IPS DF 6.9 (cell line): ENCODE results near the gene NUDCD2.

ENCODE experiments used
- DNase-seq: peaks from one replicate; pipeline ENCODE4 v3.0.0-alpha.2; 2013; ENCODE audit warnings: low read depth, low spot score
- H3K27ac ChIP-seq: one replicate; pipeline ENCODE4 v1.5.1; 2013; ENCODE audit warnings: low read length, control low read depth
- H3K27me3 ChIP-seq: 2 replicates; pipeline ENCODE4 v1.6.1; 2013; ENCODE audit warnings: mild to moderate bottlenecking, low read length; ENCODE audit not compliant: control insufficient read depth, insufficient read depth
- H3K36me3 ChIP-seq: 2 replicates; pipeline ENCODE4 v1.6.1; 2013; ENCODE audit warnings: low read length; ENCODE audit not compliant: control insufficient read depth, insufficient read depth
- H3K4me1 ChIP-seq: 2 replicates; pipeline ENCODE4 v1.6.1; 2013; ENCODE audit warnings: low read length; ENCODE audit not compliant: control insufficient read depth, insufficient read depth
- H3K4me3 ChIP-seq: 2 replicates; pipeline ENCODE4 v1.5.1; 2013; ENCODE audit warnings: mild to moderate bottlenecking, low read length
- H3K9me3 ChIP-seq: 2 replicates; pipeline ENCODE4 v1.6.1; 2013; ENCODE audit warnings: low read length, inconsistent platforms; ENCODE audit not compliant: control insufficient read depth, insufficient read depth
- WGBS: extraction: QIAGEN DNeasy Blood & Tissue Kit; methylation state at CpG from one replicate; pipeline ENCODE4 v1.1.7; 2013; ENCODE audit warnings: mixed read lengths, missing lambda C conversion rate; ENCODE audit not compliant: insufficient read length, insufficient coverage; 5-methylcytosine and 5-hydroxymethylcytosine counted together

Gene NUDCD2

DNA sequence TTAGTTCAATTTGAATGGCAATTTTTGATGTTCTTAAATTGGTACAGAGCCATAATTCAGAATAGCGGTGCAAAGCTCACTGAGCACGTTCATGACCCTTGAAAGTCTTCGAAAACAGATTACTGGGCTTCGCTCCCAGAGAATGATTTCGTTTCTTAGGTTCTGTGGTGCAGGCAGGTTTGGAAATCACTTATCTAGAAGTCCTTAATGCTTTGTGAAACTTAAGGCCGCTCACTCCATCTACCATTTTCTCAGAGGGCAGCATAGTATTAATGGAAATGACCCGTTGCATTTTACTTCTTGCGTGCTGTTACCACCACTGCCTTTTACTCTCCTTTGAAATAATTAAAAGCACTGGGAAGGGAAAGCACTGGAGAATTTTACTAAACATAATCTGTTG, 42.6 kb upstream of the NUDCD2 start:
- no peaks in the 10 kb centered on the region for H3K36me3 ChIP-seq
- H3K9me3 ChIP-seq: no peaks in the 10 kb centered on the region
- H3K27me3 ChIP-seq: no peaks in the 10 kb centered on the region
- H3K4me1 ChIP-seq: 0 out of 2 replicates have a peak, but pooled peaks cover 1% of the 10 kb centered on the region
- H3K27ac ChIP-seq: no peak overlapping the region
- DNase-seq: no peak
- no CpG with 5 or more reads among the region's 8 CpGs for WGBS
- H3K4me3 ChIP-seq: no peak overlapping the region

DNA sequence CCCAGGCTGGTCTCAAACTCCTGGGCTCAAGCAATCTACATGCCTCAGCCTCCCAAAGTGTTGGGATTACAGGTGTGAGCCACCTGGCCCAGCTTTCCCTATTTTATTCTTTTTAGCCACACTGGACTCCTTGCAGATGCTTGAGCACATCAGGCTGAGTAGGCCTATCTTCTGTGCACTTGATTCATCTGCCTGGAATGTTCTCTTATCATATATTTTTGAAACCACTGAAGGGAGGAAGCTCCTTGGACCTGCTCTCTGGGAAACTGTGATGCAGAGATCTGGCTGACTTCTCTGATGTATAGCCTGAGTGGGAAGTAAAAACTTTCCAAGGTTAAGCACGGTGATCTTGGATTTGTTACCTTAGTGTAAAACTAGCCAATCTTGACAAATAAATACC, 39.0 kb upstream of the NUDCD2 start:
- no peaks in the 10 kb centered on the region for H3K36me3 ChIP-seq
- H3K9me3 ChIP-seq: no peaks in the 10 kb centered on the region
- WGBS: no CpG with 5 or more reads among the region's 1 CpG
- H3K4me1 ChIP-seq: 0 out of 2 replicates have a peak, but pooled peaks cover 1% of the 10 kb centered on the region
- no peaks in the 10 kb centered on the region for H3K27me3 ChIP-seq
- H3K27ac ChIP-seq: no peak overlapping the region
- H3K4me3 ChIP-seq: no peak overlapping the region
- no peak for DNase-seq

DNA sequence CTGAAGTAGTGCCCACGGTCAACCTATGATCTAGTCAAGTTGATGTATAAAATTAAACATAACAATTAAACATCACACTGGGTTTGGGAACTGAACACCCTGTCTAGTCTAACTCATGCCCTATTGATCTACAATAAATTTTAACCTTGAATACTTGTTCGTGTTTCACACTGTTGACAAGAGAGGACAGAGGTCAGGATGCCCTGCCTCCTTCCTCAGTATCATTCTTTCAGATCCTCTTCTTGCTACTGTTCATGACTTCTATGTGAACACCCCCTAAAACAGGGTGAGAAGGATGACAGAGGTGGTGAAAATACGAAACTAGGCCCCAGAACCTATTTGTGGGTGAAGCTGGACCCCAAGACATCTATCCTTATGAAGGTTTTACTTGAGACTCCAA, 37.4 kb upstream of the NUDCD2 start:
- WGBS: no CpG with 5 or more reads among the region's 3 CpGs
- H3K4me3 ChIP-seq: no peak overlapping the region
- H3K27ac ChIP-seq: no peak overlapping the region
- H3K27me3 ChIP-seq: no peaks in the 10 kb centered on the region
- no peak for DNase-seq
- H3K4me1 ChIP-seq: 0 out of 2 replicates have a peak, but pooled peaks cover 1% of the 10 kb centered on the region
- no peaks in the 10 kb centered on the region for H3K36me3 ChIP-seq
- no peaks in the 10 kb centered on the region for H3K9me3 ChIP-seq

DNA sequence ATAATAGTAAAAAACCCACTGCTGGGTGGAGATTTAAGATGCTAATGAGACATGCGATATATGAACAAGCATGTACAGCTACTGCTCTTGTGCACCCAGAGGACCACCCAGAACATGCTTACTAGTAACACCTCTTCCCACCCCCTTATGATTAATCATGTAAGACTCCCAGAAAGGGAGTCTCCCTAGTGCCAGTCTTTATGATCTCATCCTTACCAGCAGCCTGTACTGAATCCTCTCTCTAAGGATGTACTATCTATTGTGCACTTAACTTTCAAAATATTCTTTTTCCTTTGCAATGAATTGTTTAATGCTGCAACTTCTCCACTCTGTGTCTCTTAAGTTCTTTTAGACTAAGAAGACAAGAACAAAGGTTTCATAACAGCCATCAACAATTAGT, 36.4 kb upstream of the NUDCD2 start:
- WGBS: no CpG with 5 or more reads among the region's 1 CpG
- Histone ChIP-seq H3K4me1 (no peaks in the 10 kb centered on the region), H3K4me3 (no peak overlapping the region), H3K9me3 (no peaks in the 10 kb centered on the region), H3K36me3 (no peaks in the 10 kb centered on the region), H3K27me3 (no peaks in the 10 kb centered on the region), H3K27ac (no peak overlapping the region)
- DNase-seq: no peak

DNA sequence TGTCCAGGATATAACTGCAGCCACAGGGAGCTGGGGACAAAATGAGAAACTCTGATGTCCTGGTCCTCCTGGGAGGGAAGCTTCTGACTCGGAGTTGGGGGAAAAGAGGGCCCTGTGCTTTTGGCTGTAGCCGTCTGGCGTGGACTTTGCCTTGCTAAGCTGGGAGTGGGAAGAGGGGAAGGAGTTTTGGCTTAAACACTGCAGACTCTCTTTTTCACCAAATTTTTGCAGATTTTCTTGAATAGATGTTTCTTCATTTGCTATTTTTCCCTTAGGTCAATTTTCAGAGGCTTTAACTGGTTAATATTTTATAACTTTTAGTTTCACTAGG, 29.8 kb upstream of the NUDCD2 start:
- no peaks in the 10 kb centered on the region for H3K4me1 ChIP-seq
- DNase-seq: no peak
- H3K9me3 ChIP-seq: no peaks in the 10 kb centered on the region
- H3K27ac ChIP-seq: no peak overlapping the region
- no CpG with 5 or more reads among the region's 3 CpGs for WGBS
- no peak overlapping the region for H3K4me3 ChIP-seq
- H3K27me3 ChIP-seq: no peaks in the 10 kb centered on the region
- peaks cover 4% of the 10 kb centered on the region; the same call in 1 of the 2 replicates for H3K36me3 ChIP-seq

DNA sequence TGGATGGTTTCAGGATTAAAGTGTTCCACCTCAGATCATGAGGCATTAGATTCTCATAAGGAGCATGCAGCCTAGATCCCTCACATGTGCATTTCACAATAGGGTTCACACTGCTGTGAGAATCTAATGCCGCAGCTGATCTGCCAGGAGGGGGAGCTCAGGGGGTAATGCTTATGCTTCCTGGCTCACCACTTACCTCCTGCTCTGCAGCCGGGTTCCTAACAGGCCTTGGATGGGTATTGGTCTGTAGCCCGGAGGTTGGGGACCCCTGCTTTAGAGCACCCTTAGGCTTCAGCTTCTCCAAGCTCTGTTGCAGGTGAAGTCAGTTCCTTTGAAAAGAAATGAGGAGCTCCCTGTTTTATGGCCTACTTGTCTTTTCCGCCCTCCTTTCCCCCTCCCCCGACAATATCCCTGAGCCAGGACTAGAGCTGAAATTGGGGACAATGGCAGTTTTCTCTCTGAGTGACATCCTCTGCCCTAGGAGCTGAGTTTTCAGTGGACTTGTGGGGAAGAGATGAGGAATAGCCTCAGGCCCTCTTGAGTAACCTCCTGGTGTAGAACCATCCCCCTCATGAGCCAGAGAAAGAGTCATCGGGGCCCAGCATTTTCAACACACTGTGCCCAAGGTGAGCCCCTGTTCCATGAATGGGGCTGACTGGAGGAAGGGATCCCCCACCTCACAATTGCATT, 29.3 kb upstream of the NUDCD2 start:
- Histone ChIP-seq H3K27ac (no peak overlapping the region), H3K4me3 (no peak overlapping the region), H3K9me3 (no peaks in the 10 kb centered on the region), H3K36me3 (peaks cover 4% of the 10 kb centered on the region; the same call in 1 of the 2 replicates), H3K27me3 (no peaks in the 10 kb centered on the region), H3K4me1 (no peaks in the 10 kb centered on the region)
- no peak for DNase-seq
- no CpG with 5 or more reads among the region's 6 CpGs for WGBS

DNA sequence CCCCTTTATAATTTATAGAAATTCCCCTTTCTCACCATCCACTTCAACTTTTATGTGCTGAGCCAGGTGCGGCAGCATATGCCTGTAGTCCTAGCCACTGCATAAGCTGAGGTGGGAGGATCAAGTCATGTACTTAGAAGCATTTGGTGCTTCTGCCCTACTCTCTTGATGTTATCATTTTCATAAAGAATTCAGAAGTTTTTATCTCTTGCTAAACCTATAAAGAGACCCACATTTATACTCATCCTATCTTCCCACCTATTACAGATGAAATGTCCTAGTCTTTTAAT, 19.0 kb upstream of the NUDCD2 start:
- Histone ChIP-seq H3K27me3 (no peaks in the 10 kb centered on the region), H3K4me1 (no peaks in the 10 kb centered on the region), H3K36me3 (peaks cover 7% of the 10 kb centered on the region; the same call in 1 of the 2 replicates), H3K9me3 (no peaks in the 10 kb centered on the region), H3K4me3 (no peak overlapping the region), H3K27ac (no peak overlapping the region)
- WGBS: no CpG with 5 or more reads among the region's 1 CpG
- no peak for DNase-seq

DNA sequence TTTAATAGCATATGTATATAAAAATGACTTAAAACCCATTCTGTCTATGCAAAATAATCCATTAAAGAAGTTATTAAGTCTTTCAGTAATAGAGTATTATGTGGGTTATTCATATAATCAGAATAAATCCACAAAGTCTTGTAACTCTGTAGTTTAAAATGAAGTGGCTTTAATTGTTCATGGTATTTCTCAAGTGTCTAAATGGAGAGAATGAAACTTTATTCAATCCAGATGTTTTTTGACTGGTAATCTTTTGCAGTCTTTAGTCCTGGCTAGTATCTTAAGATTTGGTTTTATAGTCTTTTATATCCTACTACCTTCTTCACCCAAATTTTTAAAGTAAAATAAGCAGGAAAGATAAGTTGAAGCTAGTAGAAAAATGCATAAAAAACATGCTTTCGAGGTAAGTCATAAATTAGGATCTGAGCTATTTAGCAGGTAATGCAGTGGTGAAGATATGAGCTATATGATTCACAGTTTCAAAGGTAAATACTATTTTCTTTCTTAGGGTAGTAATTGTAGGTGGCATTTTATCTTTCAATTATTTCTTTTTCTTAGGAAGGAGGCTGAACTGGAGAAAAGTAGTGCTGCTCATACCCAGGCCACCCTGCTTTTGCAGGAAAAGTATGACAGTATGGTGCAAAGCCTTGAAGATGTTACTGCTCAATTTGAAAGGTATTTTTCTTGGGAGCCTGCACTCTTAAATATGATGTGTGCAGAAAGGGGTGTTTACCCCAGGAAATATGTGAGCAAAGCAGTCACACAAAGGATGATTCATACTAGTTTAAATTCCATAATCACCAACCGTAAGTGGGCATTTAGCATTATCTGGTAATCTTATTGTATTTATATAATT, 18.5 kb upstream of the NUDCD2 start:
- WGBS: no CpG with 5 or more reads among the region's 2 CpGs
- no peak overlapping the region for H3K4me3 ChIP-seq
- H3K36me3 ChIP-seq: peaks cover 7% of the 10 kb centered on the region; the same call in 1 of the 2 replicates
- H3K27me3 ChIP-seq: no peaks in the 10 kb centered on the region
- no peak for DNase-seq
- no peaks in the 10 kb centered on the region for H3K9me3 ChIP-seq
- no peaks in the 10 kb centered on the region for H3K4me1 ChIP-seq
- no peak overlapping the region for H3K27ac ChIP-seq

DNA sequence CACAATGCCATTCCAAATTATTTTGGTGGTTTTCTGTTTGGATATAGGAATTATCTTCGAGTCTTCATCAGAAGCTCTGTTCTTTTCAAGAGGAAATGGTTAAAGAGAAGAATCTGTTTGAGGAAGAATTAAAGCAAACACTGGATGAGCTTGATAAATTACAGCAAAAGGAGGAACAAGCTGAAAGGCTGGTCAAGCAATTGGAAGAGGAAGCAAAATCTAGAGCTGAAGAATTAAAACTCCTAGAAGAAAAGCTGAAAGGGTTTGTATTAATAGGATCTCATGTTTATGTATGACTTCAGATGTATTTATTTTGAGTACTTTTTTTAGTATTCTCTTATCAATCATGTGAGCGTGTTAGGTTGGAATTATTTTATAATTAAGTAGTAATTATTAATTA, 15.5 kb upstream of the NUDCD2 start:
- Histone ChIP-seq H3K36me3 (peaks cover 15% of the 10 kb centered on the region; the same call in 1 of the 2 replicates), H3K4me3 (no peak overlapping the region), H3K27me3 (no peaks in the 10 kb centered on the region), H3K9me3 (no peaks in the 10 kb centered on the region), H3K27ac (no peak overlapping the region), H3K4me1 (no peaks in the 10 kb centered on the region)
- WGBS: 100% methylated on average over 1 of the region's 2 CpGs
- DNase-seq: no peak

DNA sequence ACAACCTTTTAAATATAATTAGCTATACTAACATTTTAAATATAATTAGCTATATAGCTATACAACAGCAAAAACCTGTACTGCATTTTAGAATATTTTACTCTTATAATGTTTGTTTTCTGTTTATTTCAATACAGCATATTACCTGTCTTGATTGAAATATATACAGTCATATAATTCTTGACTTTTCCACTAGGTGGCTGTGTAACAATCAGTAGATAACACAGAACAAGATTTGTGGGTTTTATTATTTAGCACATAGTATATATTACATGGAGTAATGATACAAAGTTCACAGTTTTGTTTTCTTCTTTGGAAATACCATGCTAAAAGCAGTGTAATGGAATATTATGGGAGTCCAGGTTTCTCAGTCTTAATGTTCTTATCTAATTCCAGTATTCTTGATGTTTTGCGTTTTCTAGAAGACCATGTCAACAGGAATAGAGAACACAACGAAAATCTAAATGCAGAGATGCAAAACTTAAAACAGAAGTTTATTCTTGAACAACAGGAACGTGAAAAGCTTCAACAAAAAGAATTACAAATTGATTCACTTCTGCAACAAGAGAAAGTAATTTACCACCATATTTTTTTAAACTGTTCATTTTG, 13.8 kb upstream of the NUDCD2 start:
- DNase-seq: no peak
- Histone ChIP-seq H3K4me1 (no peaks in the 10 kb centered on the region), H3K27ac (no peak overlapping the region), H3K4me3 (no peak overlapping the region), H3K9me3 (no peaks in the 10 kb centered on the region), H3K36me3 (peaks cover 15% of the 10 kb centered on the region; the same call in 1 of the 2 replicates), H3K27me3 (no peaks in the 10 kb centered on the region)
- no CpG with 5 or more reads among the region's 3 CpGs for WGBS
